Activated CD8-positive, alpha-beta T cell treated with anti-CD3 and anti-CD28 coated beads for 36 hours (primary cell): Measurements from ENCODE around the gene DHRS7. TPM values are rescaled to one million over a fixed set of nuclear protein-coding genes. Genes with fewer than 3 reads are reported as not detected.

ENCODE experiments used
- ATAC-seq: fragments of 200-7000 bp; cut with Tn5 transposase; one replicate; pipeline ENCODE4 v1.10.0; 2021; ENCODE audit warnings: mild to moderate bottlenecking, moderate library complexity
- CTCF ChIA-PET: fragments of 350-600 bp; sonication (Branson Sonifier 250); formaldehyde crosslinking; loops from one replicate; lab custom pipeline; 2021; ENCODE audit warnings: antibody characterized with exemption; lab: Charles Lee
- POLR2A ChIA-PET: fragments of 350-600 bp; sonication (Branson Sonifier 250); formaldehyde crosslinking; loops from one replicate; lab custom pipeline; 2021; ENCODE audit warnings: antibody characterized with exemption; lab: Charles Lee
- DNase-seq: peaks from one replicate; pipeline ENCODE4 v3.0.0-alpha.2; 2020
- H3K27ac Mint-ChIP-seq: one replicate; pipeline ENCODE4 v1.8.0; 2021; ENCODE audit warnings: mild to moderate bottlenecking, mixed read lengths
- H3K27me3 Mint-ChIP-seq: one replicate; pipeline ENCODE4 v1.8.0; 2021; ENCODE audit warnings: mixed read lengths
- H3K36me3 Mint-ChIP-seq: one replicate; pipeline ENCODE4 v1.8.0; 2021; ENCODE audit warnings: low read depth, mixed read lengths
- H3K4me1 Mint-ChIP-seq: one replicate; pipeline ENCODE4 v1.8.0; 2021; ENCODE audit warnings: low read depth, mixed read lengths
- H3K4me3 Mint-ChIP-seq: one replicate; pipeline ENCODE4 v1.8.0; 2021; ENCODE audit warnings: mild to moderate bottlenecking, moderate library complexity, mixed read lengths
- H3K9me3 Mint-ChIP-seq: one replicate; pipeline ENCODE4 v1.8.0; 2021; ENCODE audit warnings: mixed read lengths
- CTCF ChIP-seq: fragments of 200-600 bp; IDR thresholded peaks from one replicate; pipeline ENCODE4 v1.8.0; 2022; ENCODE audit warnings: antibody characterized with exemption, mild to moderate bottlenecking
- intact Hi-C: fragments of 100-400 bp; cut with micrococcal nuclease; formaldehyde crosslinking; loops from one replicate; pipeline ENCODE4 v1.10.0; 2022
- total RNA-seq, 2 experiments: library from RNA; stranded (reverse); gene quantifications; one replicate each; pipeline ENCODE4 v1.2.3, GENCODE V29; 2021

The DHRS7 gene
- total RNA-seq, 2 experiments from 2014 or later = 46.4 to 46.6 TPM

GRCh38 chr14:60204843-60205774 lies 39.9 kb upstream of the DHRS7 start:
- CTCF ChIA-PET = interaction anchor here (0.8 to 1.5 kb wide), 6 partner anchors 11 to 144 kb away, joined by 3 to 5 read pairs (median 3); no protein-coding TSS in a partner anchor
- intact Hi-C loops = no loop called here
- POLR2A ChIA-PET = interaction anchor here (0.6 to 1.7 kb wide), 4 partner anchors 16 to 1063 kb away, joined by 3 to 5 read pairs (median 4); partner anchors contain the start of gene DHRS7
- Mint-ChIP-seq H3K4me3 (no peak overlapping the region), H3K27me3 (peaks cover 9% of the 10 kb centered on the region), H3K27ac (no peak overlapping the region), H3K9me3 (peaks cover 6% of the 10 kb centered on the region), H3K36me3 (no peaks in the 10 kb centered on the region), H3K4me1 (peaks cover 17% of the 10 kb centered on the region)
- TF ChIP-seq CTCF = no peak
- DNase-seq (no peak), ATAC-seq (peak; percentile 30)

GRCh38 chr14:60204104-60204842 lies 39.1 kb upstream of the DHRS7 start:
- no peak for TF ChIP-seq CTCF
- no peak overlapping the region for H3K4me3 Mint-ChIP-seq
- H3K27ac Mint-ChIP-seq = no peak overlapping the region
- POLR2A ChIA-PET = interaction anchor here (0.6 to 1.0 kb wide), 2 partner anchors 43 to 1062 kb away, joined by 3 to 4 read pairs; no protein-coding TSS in a partner anchor
- ATAC-seq (no peak), DNase-seq (no peak)
- H3K36me3 Mint-ChIP-seq = no peaks in the 10 kb centered on the region
- CTCF ChIA-PET = interaction anchor here (1.0 to 1.5 kb wide), 2 partner anchors 20 to 127 kb away, joined by 3 to 5 read pairs; no protein-coding TSS in a partner anchor
- intact Hi-C loops = no loop called here
- peaks cover 17% of the 10 kb centered on the region for H3K4me1 Mint-ChIP-seq
- H3K9me3 Mint-ChIP-seq = peaks cover 14% of the 10 kb centered on the region
- peaks cover 9% of the 10 kb centered on the region for H3K27me3 Mint-ChIP-seq

- DNase-seq = no peak
- peaks cover 2% of the 10 kb centered on the region for H3K27me3 Mint-ChIP-seq
- CTCF ChIA-PET = interaction anchor here (7.6 kb wide), 1 partner anchor 13 kb away, joined by 49 read pairs; no protein-coding TSS in a partner anchor
- intact Hi-C loops = no loop called here
- POLR2A ChIA-PET = no interaction called here
- H3K9me3 Mint-ChIP-seq = peaks cover 18% of the 10 kb centered on the region
- H3K4me3 Mint-ChIP-seq = no peak overlapping the region
- ATAC-seq = no peak
- TF ChIP-seq CTCF = no peak
- H3K4me1 Mint-ChIP-seq = peaks cover 11% of the 10 kb centered on the region
- peaks cover 1% of the 10 kb centered on the region for H3K36me3 Mint-ChIP-seq
- H3K27ac Mint-ChIP-seq = no peak overlapping the region
Measured at GRCh38 chr14:60199321-60199720, 34.1 kb upstream of the DHRS7 start.

GRCh38 chr14:60197629-60198303 lies 32.6 kb upstream of the DHRS7 start:
- H3K36me3 Mint-ChIP-seq = peaks cover 1% of the 10 kb centered on the region
- no peak overlapping the region for H3K4me3 Mint-ChIP-seq
- H3K4me1 Mint-ChIP-seq = peaks cover 11% of the 10 kb centered on the region
- DNase-seq (no peak), ATAC-seq (no peak)
- peaks cover 18% of the 10 kb centered on the region for H3K9me3 Mint-ChIP-seq
- POLR2A ChIA-PET = no interaction called here
- H3K27me3 Mint-ChIP-seq = peaks cover 3% of the 10 kb centered on the region
- CTCF ChIA-PET = interaction anchor here (0.9 to 7.6 kb wide), 3 partner anchors 11 to 105 kb away, joined by 3 to 49 read pairs (median 3); no protein-coding TSS in a partner anchor
- TF ChIP-seq CTCF = no peak
- no peak overlapping the region for H3K27ac Mint-ChIP-seq
- intact Hi-C loops = no loop called here
